ENCODE data around the gene OLFM2.

GRCh38 chr19:9923440-9923839, 12.9 kb downstream of the OLFM2 start:
- TF ChIP-seq, protein P1, sequence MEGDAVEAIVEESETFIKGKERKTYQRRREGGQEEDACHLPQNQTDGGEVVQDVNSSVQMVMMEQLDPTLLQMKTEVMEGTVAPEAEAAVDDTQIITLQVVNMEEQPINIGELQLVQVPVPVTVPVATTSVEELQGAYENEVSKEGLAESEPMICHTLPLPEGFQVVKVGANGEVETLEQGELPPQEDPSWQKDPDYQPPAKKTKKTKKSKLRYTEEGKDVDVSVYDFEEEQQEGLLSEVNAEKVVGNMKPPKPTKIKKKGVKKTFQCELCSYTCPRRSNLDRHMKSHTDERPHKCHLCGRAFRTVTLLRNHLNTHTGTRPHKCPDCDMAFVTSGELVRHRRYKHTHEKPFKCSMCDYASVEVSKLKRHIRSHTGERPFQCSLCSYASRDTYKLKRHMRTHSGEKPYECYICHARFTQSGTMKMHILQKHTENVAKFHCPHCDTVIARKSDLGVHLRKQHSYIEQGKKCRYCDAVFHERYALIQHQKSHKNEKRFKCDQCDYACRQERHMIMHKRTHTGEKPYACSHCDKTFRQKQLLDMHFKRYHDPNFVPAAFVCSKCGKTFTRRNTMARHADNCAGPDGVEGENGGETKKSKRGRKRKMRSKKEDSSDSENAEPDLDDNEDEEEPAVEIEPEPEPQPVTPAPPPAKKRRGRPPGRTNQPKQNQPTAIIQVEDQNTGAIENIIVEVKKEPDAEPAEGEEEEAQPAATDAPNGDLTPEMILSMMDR (IDR thresholded peaks at IDR 0.05; ENCODE audit: low read depth, low read length) = no peak
- no peak for TF ChIP-seq EZH2phosphoT487 (IDR thresholded peaks at IDR 0.05; ENCODE audit: low read depth)
